Hepatocyte (in vitro differentiated cells): ENCODE results near the gene CHKA. TPM values are rescaled to one million over a fixed set of nuclear protein-coding genes. Genes with fewer than 3 reads are reported as not detected.

Experiments
- DNase-seq: peaks from one replicate; pipeline ENCODE4 v3.0.0-alpha.2; 2016; ENCODE audit warnings: low spot score
- H2AFZ ChIP-seq: fragments of 200-600 bp; sonication (generic); 2 replicates; pipeline ENCODE4 v1.6.0; 2016; ENCODE audit warnings: antibody characterized with exemption, mild to moderate bottlenecking
- H3K27ac ChIP-seq: fragments of 200-600 bp; sonication (generic); 2 replicates; pipeline ENCODE4 v1.5.1; 2016; ENCODE audit warnings: mild to moderate bottlenecking
- H3K27me3 ChIP-seq: fragments of 200-600 bp; sonication (generic); 2 replicates; pipeline ENCODE4 v1.6.1; 2016
- H3K36me3 ChIP-seq: fragments of 200-600 bp; sonication (generic); replicated peaks from 2 replicates; pipeline ENCODE4 v1.5.1; 2016; ENCODE audit warnings: low read depth; ENCODE audit not compliant: insufficient read depth
- H3K4me1 ChIP-seq: fragments of 200-600 bp; sonication (generic); 2 replicates; pipeline ENCODE4 v1.5.1; 2016; ENCODE audit warnings: mild to moderate bottlenecking, moderate library complexity; ENCODE audit not compliant: insufficient read depth
- H3K4me2 ChIP-seq: fragments of 200-600 bp; sonication (generic); 2 replicates; pipeline ENCODE4 v1.6.0; 2016
- H3K4me3 ChIP-seq: fragments of 200-600 bp; sonication (generic); 2 replicates; pipeline ENCODE4 v1.5.1; 2016; ENCODE audit warnings: mild to moderate bottlenecking
- H3K79me2 ChIP-seq: fragments of 200-600 bp; sonication (generic); 2 replicates; pipeline ENCODE4 v1.6.0; 2017; ENCODE audit warnings: mild to moderate bottlenecking
- H3K9me2 ChIP-seq: fragments of 200-600 bp; sonication (generic); replicated peaks from 2 replicates; pipeline ENCODE4 v1.6.0; 2017; ENCODE audit warnings: mild to moderate bottlenecking; ENCODE audit not compliant: insufficient read depth
- H3K9me3 ChIP-seq: fragments of 200-600 bp; sonication (generic); 2 replicates; pipeline ENCODE4 v1.5.1; 2016; ENCODE audit warnings: low read depth, mild to moderate bottlenecking
- H4K20me1 ChIP-seq: fragments of 200-600 bp; sonication (generic); 2 replicates; pipeline ENCODE4 v1.6.0; 2016; ENCODE audit warnings: mild to moderate bottlenecking; ENCODE audit not compliant: insufficient read depth, poor library complexity, severe bottlenecking
- EZH2 ChIP-seq: fragments of 200-600 bp; sonication (generic); IDR thresholded peaks from 2 replicates; pipeline ENCODE4 v1.6.1; 2016; ENCODE audit warnings: antibody characterized with exemption, mild to moderate bottlenecking, borderline replicate concordance
- EZH2phosphoT487 ChIP-seq: fragments of 200-600 bp; sonication (generic); IDR thresholded peaks from one replicate; pipeline ENCODE4 v1.6.1; 2018; ENCODE audit warnings: antibody characterized with exemption, mild to moderate bottlenecking, low read depth, moderate library complexity; ENCODE audit not compliant: unreplicated experiment, severe bottlenecking
- WGBS: methylation state at CpG from one replicate; pipeline ENCODE4 v1.1.6; 2016; ENCODE audit warnings: low lambda C conversion rate; ENCODE audit errors: missing lambda C conversion rate; 5-methylcytosine and 5-hydroxymethylcytosine counted together
- polyA plus RNA-seq: library from polyadenylated mRNA; unstranded; fragments of >200 nt; fragmentation: Nextera tagmentation; extraction: Ambion mirVana; gene quantifications from 2 replicates; pipeline ENCODE4 v1.2.1, GENCODE V29; 2016
- total RNA-seq: library from RNA; depleted of rRNA; stranded (reverse); fragments of >200 nt; gene quantifications from 2 replicates; pipeline ENCODE4 v1.2.3, GENCODE V29; 2014
- TF ChIP-seq, protein P1 (sequence below): fragments of 200-600 bp; sonication (generic); IDR thresholded peaks from 2 replicates; pipeline ENCODE4 v1.5.1; 2016; ENCODE audit warnings: antibody characterized with exemption, mild to moderate bottlenecking; ENCODE audit not compliant: poor library complexity

The CHKA gene
- total and polyA plus RNA-seq, 2 experiments from 2014 or later, result 70.0 to 117 TPM

DNA sequence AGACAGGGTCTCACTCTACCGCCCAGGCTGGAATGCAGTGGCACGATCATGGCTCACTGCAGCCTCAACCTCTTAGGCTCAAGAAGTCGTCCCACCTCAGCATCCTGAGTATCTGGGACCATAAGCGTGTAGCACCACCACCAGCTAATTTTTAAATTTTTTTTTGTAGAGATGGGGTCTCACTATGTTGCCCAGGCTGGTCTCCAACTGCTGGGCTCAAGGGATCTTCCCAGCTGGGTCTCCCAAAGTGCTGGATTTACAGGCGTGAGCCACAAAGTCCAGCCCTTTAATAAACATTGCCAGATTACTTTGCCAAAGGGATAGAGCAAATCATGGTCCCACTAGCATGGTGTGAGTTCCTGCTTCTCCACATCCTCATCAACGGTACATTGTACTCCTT lies 46.3 kb upstream of the CHKA start:
- WGBS, result 96% methylated on average over 6 of the region's 6 CpGs
- no peak for TF ChIP-seq EZH2
- TF ChIP-seq, protein P1, sequence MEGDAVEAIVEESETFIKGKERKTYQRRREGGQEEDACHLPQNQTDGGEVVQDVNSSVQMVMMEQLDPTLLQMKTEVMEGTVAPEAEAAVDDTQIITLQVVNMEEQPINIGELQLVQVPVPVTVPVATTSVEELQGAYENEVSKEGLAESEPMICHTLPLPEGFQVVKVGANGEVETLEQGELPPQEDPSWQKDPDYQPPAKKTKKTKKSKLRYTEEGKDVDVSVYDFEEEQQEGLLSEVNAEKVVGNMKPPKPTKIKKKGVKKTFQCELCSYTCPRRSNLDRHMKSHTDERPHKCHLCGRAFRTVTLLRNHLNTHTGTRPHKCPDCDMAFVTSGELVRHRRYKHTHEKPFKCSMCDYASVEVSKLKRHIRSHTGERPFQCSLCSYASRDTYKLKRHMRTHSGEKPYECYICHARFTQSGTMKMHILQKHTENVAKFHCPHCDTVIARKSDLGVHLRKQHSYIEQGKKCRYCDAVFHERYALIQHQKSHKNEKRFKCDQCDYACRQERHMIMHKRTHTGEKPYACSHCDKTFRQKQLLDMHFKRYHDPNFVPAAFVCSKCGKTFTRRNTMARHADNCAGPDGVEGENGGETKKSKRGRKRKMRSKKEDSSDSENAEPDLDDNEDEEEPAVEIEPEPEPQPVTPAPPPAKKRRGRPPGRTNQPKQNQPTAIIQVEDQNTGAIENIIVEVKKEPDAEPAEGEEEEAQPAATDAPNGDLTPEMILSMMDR, result no peak
- TF ChIP-seq EZH2phosphoT487, result no peak
- Histone ChIP-seq H3K36me3 (no peaks in the 10 kb centered on the region), H3K27ac (no peak overlapping the region), H3K27me3 (no peaks in the 10 kb centered on the region), H3K4me2 (no peak overlapping the region), H3K4me3 (no peak overlapping the region), H3K9me3 (no peaks in the 10 kb centered on the region), H3K9me2 (no peaks in the 10 kb centered on the region), H3K79me2 (peaks cover 4% of the 10 kb centered on the region), H3K4me1 (no peaks in the 10 kb centered on the region), H4K20me1 (no peaks in the 10 kb centered on the region), H2AFZ (no peak overlapping the region)
- no peak for DNase-seq

DNA sequence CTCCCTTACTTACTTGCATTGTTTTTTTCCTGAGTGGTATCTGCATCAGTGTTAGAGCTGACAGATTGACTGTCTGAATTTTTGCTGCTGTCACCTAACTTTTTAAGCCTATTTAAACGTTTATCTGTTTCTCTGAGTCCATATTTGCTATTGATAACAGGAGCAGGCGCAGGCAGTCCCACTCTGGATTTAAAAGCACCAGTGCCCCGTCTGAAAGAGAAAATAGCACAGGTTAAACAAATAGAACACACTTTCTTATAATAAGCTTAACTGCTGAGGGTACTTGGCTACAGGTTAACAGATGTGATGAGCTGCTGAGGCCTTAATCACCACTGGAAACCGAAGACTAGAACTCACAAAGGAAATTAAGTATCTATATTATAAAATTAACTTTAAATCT lies 45.8 kb upstream of the CHKA start:
- H3K27me3 ChIP-seq, result no peaks in the 10 kb centered on the region
- no peak overlapping the region for H3K27ac ChIP-seq
- H3K9me3 ChIP-seq, result no peaks in the 10 kb centered on the region
- DNase-seq, result no peak
- no peaks in the 10 kb centered on the region for H3K9me2 ChIP-seq
- H3K79me2 ChIP-seq, result peaks cover 4% of the 10 kb centered on the region
- TF ChIP-seq EZH2 (no peak), EZH2phosphoT487 (no peak)
- TF ChIP-seq, protein P1, result no peak
- WGBS, result 55% methylated on average over 4 of the region's 4 CpGs
- H2AFZ ChIP-seq, result no peak overlapping the region
- no peaks in the 10 kb centered on the region for H4K20me1 ChIP-seq
- no peaks in the 10 kb centered on the region for H3K36me3 ChIP-seq
- no peaks in the 10 kb centered on the region for H3K4me1 ChIP-seq
- no peak overlapping the region for H3K4me2 ChIP-seq
- H3K4me3 ChIP-seq, result no peak overlapping the region

DNA sequence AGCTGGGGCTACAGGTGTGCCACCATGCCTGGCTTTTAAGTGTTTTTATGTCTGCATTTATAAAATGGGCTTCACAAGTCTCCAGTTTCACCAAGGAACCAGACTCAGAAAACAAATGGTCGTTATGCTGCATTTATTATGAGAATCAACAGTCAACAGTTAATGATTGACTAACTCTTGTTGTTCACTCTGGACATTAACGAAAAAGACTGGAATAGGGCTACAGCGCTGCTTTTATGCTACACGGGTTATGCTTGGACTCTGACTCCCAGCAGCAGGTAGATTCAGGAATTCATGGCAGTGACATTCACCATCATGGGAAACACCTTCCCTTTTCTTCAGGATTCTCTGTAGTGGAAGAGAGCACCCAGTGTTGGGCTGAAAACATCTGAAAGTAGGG lies 44.4 kb upstream of the CHKA start:
- Histone ChIP-seq H2AFZ (no peak overlapping the region), H3K4me2 (no peak overlapping the region), H4K20me1 (no peaks in the 10 kb centered on the region), H3K9me3 (no peaks in the 10 kb centered on the region), H3K4me3 (no peak overlapping the region), H3K36me3 (no peaks in the 10 kb centered on the region), H3K4me1 (no peaks in the 10 kb centered on the region), H3K27me3 (no peaks in the 10 kb centered on the region), H3K27ac (no peak overlapping the region), H3K9me2 (no peaks in the 10 kb centered on the region), H3K79me2 (peaks cover 4% of the 10 kb centered on the region)
- TF ChIP-seq, protein P1, result no peak
- no peak for TF ChIP-seq EZH2phosphoT487
- no peak for TF ChIP-seq EZH2
- 80% methylated on average over 4 of the region's 4 CpGs for WGBS
- DNase-seq, result no peak

DNA sequence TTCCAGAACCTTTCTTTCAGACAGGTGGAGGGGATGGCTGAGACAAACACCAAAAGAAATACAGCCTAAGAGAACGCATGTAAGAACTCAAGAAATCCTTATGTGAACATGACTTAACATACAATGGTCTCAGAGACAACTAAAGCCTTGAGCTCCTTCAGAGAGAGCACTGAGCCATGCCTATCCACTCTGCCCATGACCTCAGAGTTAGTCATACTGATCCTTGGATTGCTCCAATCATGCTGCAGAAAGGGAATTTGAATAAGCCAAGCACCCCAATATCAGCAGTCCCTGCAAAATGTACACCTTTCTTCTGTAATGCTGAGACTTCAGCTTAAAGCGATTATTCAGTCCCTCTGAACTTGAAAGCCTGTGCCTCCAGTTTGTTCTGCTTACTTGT lies 43.2 kb upstream of the CHKA start:
- Histone ChIP-seq H3K4me1 (no peaks in the 10 kb centered on the region), H3K9me3 (no peaks in the 10 kb centered on the region), H3K27ac (no peak overlapping the region), H3K79me2 (peaks cover 4% of the 10 kb centered on the region), H3K4me3 (no peak overlapping the region), H3K9me2 (no peaks in the 10 kb centered on the region), H4K20me1 (no peaks in the 10 kb centered on the region), H3K27me3 (no peaks in the 10 kb centered on the region), H3K36me3 (no peaks in the 10 kb centered on the region), H2AFZ (no peak overlapping the region), H3K4me2 (no peak overlapping the region)
- TF ChIP-seq EZH2 (no peak), EZH2phosphoT487 (no peak)
- TF ChIP-seq, protein P1, result no peak
- WGBS, result 99% methylated on average over 2 of the region's 2 CpGs
- no peak for DNase-seq
